CD4-positive, alpha-beta T cell treated with Interleukin-10 for 1 hour (primary cell): Measurements from ENCODE around the gene SPIN3.
"Not testable (repeated sequence)": the region's sequence is repeated elsewhere in the genome, so short reads cannot be mapped to it uniquely, and the experiment has no call there.

Experiments
- DNase-seq: peaks from one replicate; pipeline ENCODE4 v3.0.0-alpha.2; 2020

SPIN3 gene

DNA sequence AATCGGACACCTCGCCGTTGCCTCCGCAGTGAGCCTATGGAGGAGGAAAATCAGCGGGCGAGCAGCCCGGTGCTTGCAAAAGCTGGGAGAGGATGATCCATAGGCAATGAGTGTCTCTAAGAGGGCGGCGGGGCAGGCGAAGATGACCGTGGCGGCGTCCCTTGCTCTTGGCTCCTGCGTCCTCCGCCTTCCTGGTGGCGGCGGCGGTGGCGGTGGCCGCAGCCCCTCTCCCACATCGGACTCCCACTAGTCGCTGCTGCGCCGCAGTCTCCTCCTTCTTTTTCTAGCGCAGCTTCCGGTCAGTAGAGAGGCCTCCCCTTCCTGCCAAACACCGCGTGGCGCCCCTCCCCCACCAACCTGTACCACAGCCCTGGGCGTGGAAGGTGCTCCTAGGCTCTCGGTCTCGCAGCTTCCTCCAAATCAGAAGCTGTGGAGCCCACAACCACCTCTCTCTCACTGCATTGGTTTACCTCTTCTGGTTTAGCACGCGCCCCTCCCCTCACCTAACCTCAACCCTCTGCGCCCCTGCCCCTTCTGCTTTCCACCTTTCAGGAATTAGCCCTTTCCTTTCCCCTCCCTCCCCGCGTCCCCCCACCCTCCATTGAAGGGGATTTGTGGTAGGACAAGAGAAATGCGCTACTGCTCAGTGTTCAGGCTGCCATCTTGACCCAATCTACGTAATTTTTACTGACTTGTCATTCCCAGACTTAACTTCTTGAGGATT is at the start of gene SPIN3:
Gene SPIN3 (minus strand): TSS at position 271 of the 724 bp plus-strand sequence. CDS start 594 bp downstream, outside the sequence.
- peak; percentile 58 for DNase-seq

- DNase-seq, result no peak
Measured at GRCh38 chrX:57044245-57044644, 48.9 kb upstream of the SPIN3 start.

DNA sequence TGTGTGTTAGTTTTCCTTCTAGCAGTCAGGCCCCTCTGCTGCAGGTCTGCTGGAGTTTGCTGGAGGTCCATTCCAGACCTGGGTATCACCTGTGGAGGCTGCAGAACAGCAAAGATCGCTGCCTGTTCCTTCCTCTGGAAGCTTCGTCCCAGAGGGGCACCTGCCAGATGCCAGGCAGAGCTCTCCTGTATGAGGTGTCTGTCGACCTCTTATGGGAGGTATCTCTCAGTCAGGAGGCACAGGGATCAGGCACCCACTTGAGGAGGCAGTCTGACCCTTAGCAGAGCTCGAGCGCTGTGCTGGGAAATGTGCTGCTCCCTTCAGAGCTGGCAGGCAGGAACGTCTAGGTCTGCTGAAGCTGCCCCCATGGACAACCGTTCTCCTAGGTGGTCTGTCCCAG is 41.9 kb upstream of the SPIN3 start:
- not testable (repeated sequence) for DNase-seq

DNA sequence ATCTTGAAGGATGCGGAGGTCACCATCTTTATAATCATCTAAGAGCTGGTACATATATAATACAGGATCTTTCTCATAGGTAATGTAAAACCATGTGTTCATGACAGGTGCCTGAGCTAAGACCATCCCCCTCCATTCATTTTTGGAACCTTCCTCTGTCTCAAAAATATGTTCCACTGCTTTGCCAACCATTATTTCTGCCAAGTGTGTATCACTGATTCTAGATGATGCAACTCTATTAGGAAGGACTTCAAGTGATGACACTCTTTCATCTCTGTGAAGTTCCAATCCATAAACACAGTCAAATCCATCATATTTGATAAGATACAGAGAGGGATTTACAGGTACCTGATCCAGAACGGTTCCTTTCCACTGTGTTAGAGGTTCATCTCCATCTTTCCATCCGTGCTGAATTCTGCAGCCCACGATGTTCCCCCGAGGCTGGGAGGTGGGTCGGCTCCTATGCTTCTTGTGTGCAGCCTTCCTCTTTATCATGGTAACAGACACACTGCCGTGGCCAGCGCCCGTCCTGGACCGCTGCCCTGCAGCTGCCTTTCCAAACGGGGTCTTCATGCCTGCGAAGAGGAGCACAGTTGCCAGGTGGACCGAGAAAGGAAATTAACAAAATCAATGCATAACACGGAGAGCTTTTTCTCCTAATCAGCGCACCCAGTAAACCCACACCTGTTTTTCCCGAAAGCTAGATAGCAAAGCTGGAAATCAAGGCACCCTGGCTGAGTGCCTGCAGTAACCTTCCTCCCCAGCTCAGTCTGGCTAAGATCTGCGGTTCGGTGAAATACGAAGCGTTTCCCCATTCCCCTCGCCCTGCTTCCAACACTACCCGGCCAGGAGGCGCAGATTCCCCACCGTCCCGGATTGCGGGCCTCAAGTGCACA is 718 bp downstream of the SPIN3 start:
- DNase-seq, result no peak

DNA sequence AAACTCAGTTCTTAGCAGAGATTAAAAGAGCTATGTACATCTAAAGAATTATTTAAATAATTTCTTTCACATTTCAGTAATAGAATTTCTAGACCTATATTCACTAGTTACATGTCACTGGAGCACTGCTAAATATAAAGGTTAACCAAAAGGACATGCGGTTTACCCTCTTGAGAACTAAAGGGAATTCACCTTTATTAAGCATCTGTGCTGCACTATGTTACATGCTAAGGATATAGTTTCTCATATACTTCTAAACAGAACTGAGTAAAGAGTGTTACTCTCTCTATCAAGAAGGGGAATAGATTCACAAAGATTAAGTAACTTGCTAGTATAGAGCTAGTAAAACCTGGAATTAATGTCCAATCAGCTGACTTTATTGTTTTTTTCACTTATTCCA is 7.6 kb downstream of the SPIN3 start:
- DNase-seq, result no peak

DNA sequence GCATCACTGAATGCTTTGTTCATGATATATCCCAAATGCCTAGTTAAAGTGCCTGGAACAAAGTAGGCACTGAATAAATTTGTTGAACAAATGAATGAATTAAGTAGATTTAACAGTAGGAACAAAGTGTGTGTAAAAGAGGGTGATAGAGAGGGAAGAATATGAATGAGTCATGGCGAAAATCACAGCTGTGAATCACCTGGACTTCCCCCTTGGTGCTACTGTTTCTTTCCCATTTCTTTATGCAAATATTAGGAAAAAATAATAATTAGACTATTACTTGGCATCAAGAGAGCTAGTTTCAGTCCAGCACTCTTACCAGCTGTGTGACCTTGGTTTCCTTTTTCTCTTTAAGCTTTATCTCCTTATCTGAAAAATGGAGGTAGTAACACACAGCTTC is 9.2 kb downstream of the SPIN3 start:
- DNase-seq, result no peak

DNA sequence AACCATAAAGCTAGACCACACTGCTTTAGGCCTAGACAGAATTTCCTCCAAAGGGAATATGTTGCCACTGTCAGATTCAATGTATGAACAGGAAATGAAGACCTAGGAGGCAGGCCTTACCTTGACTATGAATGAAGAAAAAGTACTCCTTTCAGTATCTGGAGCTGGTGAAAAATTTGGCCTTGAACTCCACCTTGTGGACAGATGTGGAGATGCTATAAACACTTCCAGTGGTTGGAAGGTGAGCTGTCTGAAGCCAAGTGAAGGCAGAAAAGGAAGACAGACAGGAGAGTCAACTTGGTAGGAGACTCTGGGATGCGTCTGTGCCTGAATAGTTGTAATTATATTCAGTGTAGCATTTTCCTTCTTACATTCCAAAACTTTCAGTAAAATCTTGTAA is 17.2 kb downstream of the SPIN3 start:
- DNase-seq, result peak; percentile 69

GRCh38 chrX:56975611-56976010 is 19.7 kb downstream of the SPIN3 start:
- no peak for DNase-seq

GRCh38 chrX:56974408-56974807 is 20.9 kb downstream of the SPIN3 start:
- no peak for DNase-seq

- DNase-seq, result no peak
Measured at GRCh38 chrX:56969559-56969958, 25.8 kb downstream of the SPIN3 start.

- no peak for DNase-seq
Measured at GRCh38 chrX:56968980-56969379, 26.4 kb downstream of the SPIN3 start.

DNA sequence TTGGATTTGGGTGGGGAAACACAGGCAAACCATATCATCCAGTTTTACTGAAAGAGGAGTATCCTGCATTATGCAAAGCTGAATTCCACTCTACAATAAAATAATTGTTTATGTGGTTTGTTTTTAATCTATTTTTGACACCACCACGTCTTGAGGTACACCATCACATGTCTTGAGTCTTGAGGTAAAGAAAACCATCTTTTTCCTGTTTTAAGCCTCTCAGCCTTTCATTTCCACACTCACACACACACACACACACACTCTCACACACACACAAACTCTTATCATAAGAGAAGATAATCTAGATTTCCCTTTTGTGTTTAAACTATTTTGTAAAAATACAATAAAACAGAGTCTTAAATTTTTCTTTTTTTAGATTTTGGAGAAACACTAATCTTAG is 32.0 kb downstream of the SPIN3 start:
- peak; percentile 28 for DNase-seq

DNA sequence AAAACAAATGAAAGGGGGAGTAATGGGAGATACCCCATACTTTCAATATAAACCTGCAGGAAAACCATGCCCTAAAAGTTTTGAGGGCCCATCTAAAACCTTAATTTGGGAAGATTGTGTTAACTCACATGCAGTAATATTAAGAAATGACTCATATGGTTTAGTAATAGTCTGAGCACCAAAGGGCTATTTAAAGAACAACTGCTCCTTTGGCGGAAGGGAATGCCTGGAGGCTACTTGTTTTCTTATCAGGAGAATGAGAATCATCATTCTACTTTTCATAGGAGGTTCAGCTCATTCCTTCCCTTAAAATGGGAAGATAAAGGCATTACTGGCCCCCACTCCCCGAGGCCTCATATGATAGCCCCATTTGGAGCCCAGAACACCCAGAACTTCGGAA is 47.6 kb downstream of the SPIN3 start:
- no peak for DNase-seq

DNA sequence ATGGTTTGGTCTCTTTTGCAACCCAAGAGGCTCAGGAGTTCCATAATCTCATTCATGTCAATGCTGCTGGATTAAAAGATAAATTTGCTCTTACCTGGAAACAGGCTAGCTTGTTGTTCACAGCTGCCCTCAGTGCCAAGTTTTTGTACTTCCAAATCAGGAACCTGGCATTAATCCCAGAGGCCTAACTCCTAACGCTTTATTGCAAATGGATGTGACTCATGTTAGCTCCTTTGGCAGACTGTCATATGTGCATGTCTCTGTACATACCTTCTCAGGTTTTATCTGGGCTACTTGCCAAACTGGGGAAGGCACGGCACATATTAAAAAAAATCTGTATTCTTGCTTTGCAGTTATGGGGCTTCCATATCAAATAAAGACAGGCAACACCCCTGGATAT is 49.1 kb downstream of the SPIN3 start:
- not testable (repeated sequence) for DNase-seq

- not testable (repeated sequence) for DNase-seq
Measured at GRCh38 chrX:56945226-56945625, 50.1 kb downstream of the SPIN3 start.

DNA sequence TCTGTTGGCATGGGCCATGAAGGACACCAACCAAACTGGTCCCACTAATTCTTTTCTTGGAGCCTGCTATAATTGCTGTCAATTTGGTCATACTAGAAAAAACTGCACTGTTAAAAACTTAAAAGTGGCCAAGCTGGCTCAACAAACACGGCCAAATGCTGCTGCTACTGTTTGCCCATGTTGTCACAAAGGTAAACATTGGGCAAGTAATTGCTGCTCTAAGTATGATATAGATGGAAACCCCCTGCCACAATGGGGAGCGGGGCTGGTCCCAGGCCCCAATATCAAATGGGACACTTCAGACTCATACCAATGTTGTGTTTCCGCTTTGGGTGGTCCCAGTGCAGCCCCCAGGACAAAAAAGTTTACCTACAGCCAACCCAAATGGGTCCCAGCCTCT is 52.1 kb downstream of the SPIN3 start:
- no peak for DNase-seq
